Gastrocnemius medialis (tissue), 4 donors: ENCODE results near the gene RACGAP1.

Experiments used
- POLR2A ChIP-seq, 2 donors: fragments of 450-650 bp; IDR thresholded peaks; one replicate each; pipeline ENCODE4 v1.6.1; 2017; ENCODE audit warnings: antibody characterized with exemption in 2 of 2, mild to moderate bottlenecking in 2 of 2, moderate library complexity in 2 of 2
- TF ChIP-seq, protein P1 (sequence below), 5 experiments: fragments of 450-650 bp in 3 of 5; fragments of 200-600 bp in 2 of 5; sonication (generic) in 2 of 5; IDR thresholded peaks in 4 of 5; conservative IDR thresholded peaks in 1 of 5; 1 replicate in 4 of 5; 2 replicates in 1 of 5; pipeline ENCODE4 v1.5.1; 2016 to 2019; ENCODE audit warnings: antibody characterized with exemption in 5 of 5, mild to moderate bottlenecking in 3 of 5, moderate library complexity in 3 of 5

DNA sequence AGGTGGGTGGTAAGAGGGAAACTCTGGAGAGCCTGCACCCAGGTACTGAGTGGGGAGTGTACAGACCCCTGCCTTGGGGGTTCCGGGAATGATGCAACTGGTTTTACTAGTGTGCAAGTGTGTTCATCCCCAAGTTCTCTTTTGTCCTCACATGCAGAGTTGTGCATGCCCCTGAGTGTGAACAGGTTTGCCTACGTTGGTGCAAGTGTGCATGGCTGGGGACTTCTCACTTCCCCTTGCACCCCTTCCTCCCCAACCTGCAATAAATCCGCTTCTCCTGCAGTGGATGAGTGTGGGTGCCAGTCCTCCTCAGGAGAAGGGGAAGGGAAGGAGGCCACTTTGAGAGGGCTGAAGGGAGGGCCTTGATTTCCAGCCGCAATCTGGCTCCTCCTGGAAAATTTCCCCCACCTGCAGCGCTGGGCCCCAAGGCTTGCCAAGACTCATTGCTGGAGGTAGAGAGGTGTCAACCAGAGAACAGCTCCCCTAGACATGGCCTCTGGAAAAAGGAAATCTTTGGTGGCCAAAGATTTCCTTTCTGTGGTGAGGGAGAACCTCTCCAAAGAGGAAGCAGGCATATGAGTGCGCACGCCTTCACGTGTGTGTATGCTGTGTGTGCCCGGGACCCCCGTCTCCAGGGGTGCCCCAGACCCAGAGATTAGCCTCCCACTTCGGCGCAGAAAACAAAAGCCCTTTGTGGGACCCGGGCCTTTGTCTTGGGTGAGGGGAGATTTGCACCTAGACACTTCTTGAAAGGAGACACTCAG is 69.2 kb downstream of the RACGAP1 start:
- TF ChIP-seq, protein P1, sequence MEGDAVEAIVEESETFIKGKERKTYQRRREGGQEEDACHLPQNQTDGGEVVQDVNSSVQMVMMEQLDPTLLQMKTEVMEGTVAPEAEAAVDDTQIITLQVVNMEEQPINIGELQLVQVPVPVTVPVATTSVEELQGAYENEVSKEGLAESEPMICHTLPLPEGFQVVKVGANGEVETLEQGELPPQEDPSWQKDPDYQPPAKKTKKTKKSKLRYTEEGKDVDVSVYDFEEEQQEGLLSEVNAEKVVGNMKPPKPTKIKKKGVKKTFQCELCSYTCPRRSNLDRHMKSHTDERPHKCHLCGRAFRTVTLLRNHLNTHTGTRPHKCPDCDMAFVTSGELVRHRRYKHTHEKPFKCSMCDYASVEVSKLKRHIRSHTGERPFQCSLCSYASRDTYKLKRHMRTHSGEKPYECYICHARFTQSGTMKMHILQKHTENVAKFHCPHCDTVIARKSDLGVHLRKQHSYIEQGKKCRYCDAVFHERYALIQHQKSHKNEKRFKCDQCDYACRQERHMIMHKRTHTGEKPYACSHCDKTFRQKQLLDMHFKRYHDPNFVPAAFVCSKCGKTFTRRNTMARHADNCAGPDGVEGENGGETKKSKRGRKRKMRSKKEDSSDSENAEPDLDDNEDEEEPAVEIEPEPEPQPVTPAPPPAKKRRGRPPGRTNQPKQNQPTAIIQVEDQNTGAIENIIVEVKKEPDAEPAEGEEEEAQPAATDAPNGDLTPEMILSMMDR (IDR thresholded peaks at IDR 0.05 in 4 of 5, conservative IDR thresholded peaks at IDR 0.05 in 1 of 5), result no peak
- TF ChIP-seq POLR2A (IDR thresholded peaks at IDR 0.05), result no peak
